Body of pancreas (tissue), 4 donors: ENCODE data around the gene DNAAF8.

ENCODE experiments used
- POLR2A ChIP-seq, 3 donors: fragments of 450-650 bp; IDR thresholded peaks; one replicate each; pipeline ENCODE4 v1.6.1; 2016; ENCODE audit warnings: antibody characterized with exemption in 3 of 3, mild to moderate bottlenecking in 2 of 3
- TF ChIP-seq, protein P1 (sequence below), 7 experiments: fragments of 450-650 bp in 4 of 7; fragments of 200-600 bp in 3 of 7; sonication (generic) in 3 of 7; IDR thresholded peaks; one replicate each; pipeline ENCODE4 v1.5.1; 2016 to 2019; ENCODE audit warnings: antibody characterized with exemption in 7 of 7

DNA sequence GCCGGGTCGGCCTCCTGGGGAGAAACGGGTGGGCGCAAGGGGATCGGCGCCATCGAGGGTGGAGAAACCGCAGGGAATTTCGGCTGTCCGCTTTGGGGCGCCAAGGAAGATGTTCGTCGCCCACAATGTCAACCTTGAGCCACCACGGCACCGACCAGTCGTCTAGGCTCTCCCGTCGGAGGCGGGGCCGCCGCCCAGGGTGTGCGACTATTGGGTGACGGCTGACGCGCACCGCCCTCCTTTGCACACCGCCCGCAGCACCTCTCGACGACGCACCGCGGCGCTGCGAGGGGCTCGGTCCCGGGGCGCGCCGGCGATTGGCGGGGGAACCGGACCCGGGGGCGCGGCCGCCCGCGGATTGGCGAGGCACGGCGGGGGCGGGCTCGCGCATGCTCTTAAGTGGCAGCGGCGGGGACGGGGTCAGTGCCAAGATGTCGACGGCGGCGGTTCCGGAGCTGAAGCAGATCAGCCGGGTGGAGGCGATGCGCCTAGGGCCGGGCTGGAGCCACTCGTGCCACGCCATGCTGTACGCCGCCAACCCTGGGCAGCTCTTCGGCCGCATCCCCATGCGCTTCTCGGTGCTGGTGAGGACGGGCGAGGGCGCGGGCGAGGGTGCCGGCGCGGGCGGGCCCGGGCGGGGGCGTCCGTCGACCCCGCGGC, 40.9 kb upstream of the DNAAF8 start, which contains the start of gene NUDT16L1:
- TF ChIP-seq, protein P1, sequence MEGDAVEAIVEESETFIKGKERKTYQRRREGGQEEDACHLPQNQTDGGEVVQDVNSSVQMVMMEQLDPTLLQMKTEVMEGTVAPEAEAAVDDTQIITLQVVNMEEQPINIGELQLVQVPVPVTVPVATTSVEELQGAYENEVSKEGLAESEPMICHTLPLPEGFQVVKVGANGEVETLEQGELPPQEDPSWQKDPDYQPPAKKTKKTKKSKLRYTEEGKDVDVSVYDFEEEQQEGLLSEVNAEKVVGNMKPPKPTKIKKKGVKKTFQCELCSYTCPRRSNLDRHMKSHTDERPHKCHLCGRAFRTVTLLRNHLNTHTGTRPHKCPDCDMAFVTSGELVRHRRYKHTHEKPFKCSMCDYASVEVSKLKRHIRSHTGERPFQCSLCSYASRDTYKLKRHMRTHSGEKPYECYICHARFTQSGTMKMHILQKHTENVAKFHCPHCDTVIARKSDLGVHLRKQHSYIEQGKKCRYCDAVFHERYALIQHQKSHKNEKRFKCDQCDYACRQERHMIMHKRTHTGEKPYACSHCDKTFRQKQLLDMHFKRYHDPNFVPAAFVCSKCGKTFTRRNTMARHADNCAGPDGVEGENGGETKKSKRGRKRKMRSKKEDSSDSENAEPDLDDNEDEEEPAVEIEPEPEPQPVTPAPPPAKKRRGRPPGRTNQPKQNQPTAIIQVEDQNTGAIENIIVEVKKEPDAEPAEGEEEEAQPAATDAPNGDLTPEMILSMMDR (IDR thresholded peaks at IDR 0.05): peak in 4 of 7 experiments; percentile 7 to 63 (median 38)
- peak; percentile 71 to 83 (median 81) for TF ChIP-seq POLR2A (IDR thresholded peaks at IDR 0.05)
